ENCODE data around the gene ZNF438.

ZNF438 gene

GRCh38 chr10:30883751-30884150 is 147.9 kb downstream of the ZNF438 start:
- DNase-seq (ENCODE audit: low spot score) = no peak

DNA sequence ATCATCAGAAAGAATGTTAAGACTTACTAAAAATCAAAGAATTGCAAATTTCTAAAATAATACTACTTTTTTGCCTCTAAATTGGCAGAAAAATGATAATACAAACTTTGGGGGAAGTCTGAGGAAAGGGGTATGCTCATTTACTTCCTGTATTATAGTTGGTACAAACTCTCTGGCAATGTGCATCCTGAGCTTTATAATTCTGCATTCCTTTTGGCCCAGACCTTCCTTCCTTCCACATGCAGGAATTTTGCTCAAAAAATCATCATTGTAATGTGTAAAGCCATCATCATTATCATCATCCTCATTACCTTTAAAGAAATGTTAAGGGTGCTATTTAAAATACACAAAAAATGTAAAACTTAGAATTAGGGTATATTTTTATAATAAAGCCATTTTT is 148.5 kb downstream of the ZNF438 start:
- no peak for DNase-seq (ENCODE audit: low spot score)

DNA sequence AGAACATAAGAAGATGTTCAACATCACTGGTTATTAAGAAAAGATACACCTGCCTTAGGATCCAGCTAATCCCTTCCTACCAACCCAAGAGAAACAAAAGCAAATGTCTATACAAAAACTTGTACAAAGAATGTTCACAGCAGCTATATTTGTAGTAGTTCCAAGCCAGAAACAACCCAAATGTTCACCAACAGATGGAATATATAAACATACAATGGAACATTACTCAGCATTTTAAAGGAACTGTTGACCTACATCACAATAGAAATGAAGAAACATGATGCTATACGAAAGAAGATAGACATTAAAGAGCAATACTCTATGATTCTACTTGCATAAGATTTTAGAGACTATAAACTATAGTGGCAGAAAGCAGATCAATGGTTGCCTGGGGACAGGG is 149.4 kb downstream of the ZNF438 start:
- no peak for DNase-seq (ENCODE audit: low spot score)

GRCh38 chr10:30878920-30879319 is 152.7 kb downstream of the ZNF438 start:
- no peak for DNase-seq (ENCODE audit: low spot score)

GRCh38 chr10:30877111-30877510 is 154.6 kb downstream of the ZNF438 start:
- no peak for DNase-seq (ENCODE audit: low spot score)

DNA sequence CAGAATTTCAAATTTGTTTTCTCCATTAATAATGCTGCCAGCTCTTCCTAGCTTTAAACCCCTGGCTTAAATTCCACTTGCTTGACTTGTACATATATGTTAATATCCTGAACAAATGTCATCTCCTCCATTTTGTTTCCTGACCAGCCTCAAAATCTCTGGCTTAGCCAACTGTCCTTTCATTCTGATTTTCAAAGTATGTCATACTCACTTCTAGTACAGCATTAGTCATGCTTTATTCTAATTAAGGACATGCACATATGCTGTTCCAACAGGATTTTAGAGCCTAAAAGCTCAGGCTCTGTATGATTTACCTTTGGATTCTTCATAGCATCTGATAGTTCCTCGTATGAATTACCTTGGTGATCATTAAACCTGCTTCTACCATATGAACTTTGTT is 158.3 kb downstream of the ZNF438 start:
- DNase-seq (ENCODE audit: low spot score) = no peak

GRCh38 chr10:30870896-30871295 is 160.8 kb downstream of the ZNF438 start:
- DNase-seq (ENCODE audit: low spot score) = no peak

- DNase-seq (ENCODE audit: low spot score) = no peak
These were observed 162.1 kb downstream of the ZNF438 start for GRCh38 chr10:30869566-30869965.

DNA sequence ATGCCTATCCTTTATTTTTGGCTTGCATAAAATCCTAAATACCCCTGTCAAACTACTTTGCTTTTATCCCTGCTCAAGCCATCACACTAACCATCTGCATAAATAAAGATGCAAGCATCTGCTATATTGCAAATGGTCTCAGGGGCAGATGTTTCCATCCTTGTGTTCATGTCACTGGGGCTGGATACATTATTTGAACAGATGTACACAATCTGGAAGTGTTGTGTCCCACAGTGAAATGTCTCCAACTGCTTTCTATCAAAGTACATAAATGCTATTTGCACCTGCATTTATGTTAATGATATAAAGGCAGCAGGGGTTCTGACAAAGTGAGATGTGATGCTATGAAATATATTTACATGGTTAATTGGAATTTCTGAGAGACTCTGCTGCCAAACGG is 163.1 kb downstream of the ZNF438 start:
- no peak for DNase-seq (ENCODE audit: low spot score)

GRCh38 chr10:30866896-30867295 is 164.8 kb downstream of the ZNF438 start:
- DNase-seq (ENCODE audit: low spot score) = no peak

DNA sequence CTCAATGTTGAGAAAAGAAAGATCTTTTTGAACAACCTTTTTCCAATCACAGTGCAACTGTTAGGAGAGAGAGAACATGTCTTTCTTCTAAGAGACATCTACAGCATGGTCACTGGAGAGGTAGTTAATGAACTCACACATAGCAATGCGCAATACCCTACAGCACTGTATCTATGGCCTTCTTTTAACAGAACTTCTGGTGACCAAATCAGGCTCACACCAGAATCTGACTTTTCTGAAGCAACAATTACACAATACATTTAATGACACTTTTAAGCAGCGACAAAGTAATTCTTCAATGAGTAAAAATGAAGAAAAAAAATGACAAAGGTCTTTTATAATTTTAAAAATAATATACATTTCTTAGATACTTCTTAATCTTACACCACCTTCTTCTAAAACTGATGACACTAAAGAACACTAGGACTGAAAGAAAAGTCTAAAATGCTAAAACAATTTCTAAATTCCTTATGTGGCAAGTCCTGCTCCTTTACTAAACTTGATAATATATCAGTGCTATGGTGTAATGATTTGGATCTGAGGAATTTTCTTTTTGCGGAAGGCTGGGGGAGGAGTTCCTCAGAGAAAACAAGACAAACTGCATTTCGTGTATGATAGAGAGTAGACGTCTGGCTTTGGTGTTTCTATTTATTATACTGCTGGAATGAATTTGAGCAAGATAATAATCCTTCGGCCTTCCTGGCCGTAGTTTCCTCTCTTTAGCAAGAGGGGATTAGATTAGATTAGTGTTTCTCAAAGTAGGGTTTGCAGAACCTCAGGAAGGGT is 166.3 kb downstream of the ZNF438 start:
- no peak for DNase-seq (ENCODE audit: low spot score)

DNA sequence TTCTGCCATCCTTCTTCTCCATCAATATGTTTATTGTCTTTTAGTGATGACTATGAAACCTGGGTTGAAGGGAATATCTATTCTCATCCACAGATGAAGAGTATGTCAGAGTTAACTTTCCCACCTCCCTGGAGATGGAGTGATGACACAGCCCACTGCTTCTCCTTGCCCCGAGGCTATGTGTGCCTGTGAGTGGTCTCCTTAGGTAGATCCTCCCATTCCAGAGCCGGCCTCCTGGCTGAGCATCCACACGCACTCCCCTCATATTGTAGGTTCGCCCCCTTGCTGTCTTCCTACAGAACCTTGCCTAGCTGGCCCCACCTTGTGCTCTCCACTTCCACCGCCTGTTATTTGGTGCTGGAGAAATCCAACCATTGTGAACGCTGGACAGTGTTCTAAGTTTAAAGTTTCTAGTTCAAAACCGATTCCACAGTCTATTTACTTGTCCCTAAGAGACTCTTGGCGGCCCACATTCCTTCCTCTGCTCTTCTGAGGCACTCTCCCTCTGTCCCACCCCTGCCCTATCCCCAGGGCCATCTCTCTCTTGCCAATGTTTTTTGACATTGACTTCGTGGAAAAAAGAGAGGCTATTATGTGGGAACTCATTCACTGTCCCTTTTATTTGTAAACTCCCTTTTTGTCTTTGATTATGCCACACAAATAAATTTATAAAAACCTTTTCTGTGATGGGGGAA is 168.0 kb downstream of the ZNF438 start:
- no peak for DNase-seq (ENCODE audit: low spot score)

DNA sequence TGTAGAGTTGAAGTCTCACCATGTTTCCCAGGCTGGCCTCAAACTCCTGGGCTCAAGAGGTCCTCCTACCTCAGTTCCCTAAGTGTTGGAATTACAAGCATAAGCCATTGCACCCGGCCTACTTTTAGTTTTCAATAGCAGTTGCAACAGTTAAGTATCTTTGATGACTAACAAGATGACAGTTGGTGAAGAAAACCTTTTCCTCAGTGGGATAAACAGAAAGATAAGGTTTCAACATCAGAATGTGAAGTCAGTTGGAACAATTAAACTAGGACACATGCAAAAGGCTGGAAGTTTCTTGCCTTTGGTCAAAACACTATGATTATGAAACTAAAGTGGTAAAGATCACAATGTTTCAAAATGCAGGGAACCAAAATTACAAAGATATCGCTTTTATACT is 169.2 kb downstream of the ZNF438 start:
- DNase-seq (ENCODE audit: low spot score) = no peak

GRCh38 chr10:30861976-30862375 is 169.7 kb downstream of the ZNF438 start:
- DNase-seq (ENCODE audit: low spot score) = no peak

DNA sequence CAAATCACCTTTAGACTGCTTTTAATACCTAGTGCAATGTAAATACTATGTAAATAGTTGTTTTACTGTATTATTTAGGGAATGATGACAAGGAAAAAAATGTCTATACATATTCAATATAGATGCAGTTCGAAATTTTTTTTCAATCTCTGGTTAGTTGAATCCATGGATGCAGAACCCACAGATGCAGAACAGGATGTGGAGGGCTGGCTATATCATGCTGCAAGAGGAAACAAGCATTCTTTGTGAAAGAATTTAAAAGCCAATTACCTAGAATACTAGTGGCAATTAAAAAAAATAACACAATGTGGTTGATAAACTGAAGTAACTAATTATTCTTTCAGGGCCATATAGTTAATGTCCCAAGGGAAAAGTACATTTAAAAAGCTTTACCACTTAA is 170.4 kb downstream of the ZNF438 start:
- DNase-seq (ENCODE audit: low spot score) = no peak

DNA sequence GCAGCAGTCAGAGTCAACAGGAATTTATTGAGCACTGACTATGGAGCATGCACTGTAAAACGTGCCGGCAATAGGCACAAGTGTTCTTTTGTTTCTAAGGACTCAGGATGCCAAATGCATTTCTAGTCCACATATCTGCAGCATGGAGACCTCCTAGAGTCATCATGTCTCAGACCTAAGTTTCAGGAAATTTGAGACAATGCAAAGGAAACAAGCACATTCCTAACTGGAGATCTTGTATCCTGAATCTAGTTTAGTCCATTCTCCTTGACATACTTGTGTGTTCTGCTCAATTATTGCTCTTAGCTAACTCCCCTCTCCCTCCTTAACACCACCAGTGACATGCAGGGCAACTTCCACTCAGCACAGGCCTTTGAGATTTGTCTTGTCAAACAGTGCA is 173.2 kb downstream of the ZNF438 start:
- DNase-seq (ENCODE audit: low spot score) = no peak

- DNase-seq (ENCODE audit: low spot score) = no peak
These were observed 173.9 kb downstream of the ZNF438 start for GRCh38 chr10:30857803-30858202.

DNA sequence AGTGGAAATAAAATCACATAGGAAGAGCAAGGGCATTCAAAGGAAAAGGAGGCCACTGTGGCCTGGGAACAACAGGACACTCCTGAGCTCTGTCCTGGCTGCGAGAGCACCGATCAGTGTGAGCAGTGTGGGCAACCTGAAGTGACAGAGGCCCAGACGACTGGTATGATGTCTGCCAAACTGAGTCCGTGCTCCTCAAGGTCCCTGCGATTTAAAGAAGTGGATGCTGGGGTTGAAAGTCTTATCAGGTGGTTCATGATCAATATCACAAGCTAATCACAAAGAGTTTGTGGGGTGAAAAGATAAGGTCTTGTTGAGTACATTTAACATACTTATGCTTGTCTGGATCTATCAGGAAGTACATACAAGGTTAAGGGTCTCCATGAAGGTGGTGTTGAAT is 176.5 kb downstream of the ZNF438 start:
- DNase-seq (ENCODE audit: low spot score) = no peak

DNA sequence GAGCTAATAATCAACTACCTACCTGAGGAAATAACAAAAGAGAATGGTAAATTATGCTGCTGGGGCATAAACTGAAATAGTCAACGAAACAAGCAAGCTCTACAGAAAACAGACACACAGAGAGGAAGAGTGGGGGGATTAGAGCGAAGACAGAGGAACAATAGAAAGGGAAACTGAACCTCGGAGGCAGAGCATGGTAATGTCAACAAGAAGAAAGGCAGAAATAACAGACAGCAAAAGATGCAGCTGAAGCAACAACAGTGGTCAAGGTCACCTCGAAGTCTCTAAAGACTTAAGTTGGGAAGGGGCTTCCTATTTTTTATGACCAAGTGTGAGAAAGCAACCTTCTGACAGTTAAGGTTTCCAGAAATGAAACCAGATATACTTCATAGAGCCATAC is 177.0 kb downstream of the ZNF438 start:
- no peak for DNase-seq (ENCODE audit: low spot score)

DNA sequence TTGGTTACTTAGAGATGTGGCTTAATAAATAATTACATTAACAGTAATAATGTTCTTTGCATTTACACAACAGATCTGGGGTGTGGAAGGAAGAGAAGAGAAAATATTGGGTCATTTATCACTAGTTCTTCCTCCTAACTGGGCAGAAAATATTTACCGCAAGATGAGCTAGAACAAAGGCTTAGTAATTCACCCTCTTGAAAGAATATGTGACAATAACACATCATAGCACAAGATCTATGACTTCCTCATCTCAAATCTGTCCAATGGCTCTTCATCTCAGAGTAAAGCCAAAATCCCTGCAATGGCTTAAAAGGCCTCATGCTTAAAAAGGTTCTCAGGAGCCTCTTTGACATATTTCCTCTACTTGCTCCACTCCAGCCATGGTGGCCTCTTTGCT is 178.6 kb downstream of the ZNF438 start:
- no peak for DNase-seq (ENCODE audit: low spot score)

DNA sequence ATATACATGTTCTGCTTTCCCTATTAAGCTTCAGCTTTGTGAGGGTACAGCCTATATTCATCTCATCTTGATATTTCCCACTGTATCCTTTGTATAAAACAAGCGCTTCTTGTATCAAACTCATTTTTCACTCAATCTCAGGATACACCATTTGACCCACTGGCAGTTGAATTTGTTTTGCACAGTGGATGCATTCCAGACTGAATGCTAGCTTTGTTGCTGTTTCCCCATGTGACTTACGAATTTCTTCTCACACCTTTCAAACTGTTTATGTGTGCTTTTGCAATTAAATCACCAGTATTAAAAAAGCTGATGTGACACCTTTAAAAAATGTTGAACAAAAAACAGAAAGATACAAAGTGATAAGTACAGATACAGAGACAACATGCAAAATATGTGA is 180.9 kb downstream of the ZNF438 start:
- DNase-seq (ENCODE audit: low spot score) = no peak

- no peak for DNase-seq (ENCODE audit: low spot score)
These were observed 182.2 kb downstream of the ZNF438 start for GRCh38 chr10:30849231-30850035.
